HG03575 (cell line): ENCODE measurements around the gene SMIM30.
"Not testable (repeated sequence)": the region's sequence is repeated elsewhere in the genome, so short reads cannot be mapped to it uniquely, and the experiment has no call there.

ENCODE experiments used
- ATAC-seq: cut with Tn5 transposase; IDR thresholded peaks from one replicate; pipeline ENCODE4 v1.9.1; 2021; ENCODE audit not compliant: unreplicated experiment, insufficient number of reproducible peaks, low FRiP score; ENCODE audit errors: extremely low read depth

Gene SMIM30

GRCh38 chr7:113118074-113118959 lies at the start of gene SMIM30:
Gene SMIM30 (minus strand): TSS chr7:113118554. CDS start chr7:113117578, 976 bp downstream.
- peak; percentile 94 for ATAC-seq

GRCh38 chr7:113166176-113166575 lies 47.8 kb upstream of the SMIM30 start:
- not testable (repeated sequence) for ATAC-seq

- no peak for ATAC-seq
Observed at GRCh38 chr7:113161050-113161449, 42.7 kb upstream of the SMIM30 start.

GRCh38 chr7:113159746-113160339 lies 41.5 kb upstream of the SMIM30 start:
- no peak for ATAC-seq

- no peak for ATAC-seq
Observed at GRCh38 chr7:113158756-113159155, 40.4 kb upstream of the SMIM30 start.

- no peak for ATAC-seq
Observed at GRCh38 chr7:113154117-113154516, 35.8 kb upstream of the SMIM30 start.

- ATAC-seq: no peak
Observed at GRCh38 chr7:113144817-113145216, 26.5 kb upstream of the SMIM30 start.

GRCh38 chr7:113143486-113144257 lies 25.3 kb upstream of the SMIM30 start:
- peak; percentile 32 for ATAC-seq

- peak; percentile 70 for ATAC-seq
Observed at GRCh38 chr7:113142385-113143119, 24.2 kb upstream of the SMIM30 start.

- ATAC-seq: no peak
Observed at GRCh38 chr7:113141803-113142202, 23.4 kb upstream of the SMIM30 start.

- ATAC-seq: no peak
Observed at GRCh38 chr7:113140956-113141355, 22.6 kb upstream of the SMIM30 start.

- no peak for ATAC-seq
Observed at GRCh38 chr7:113137241-113137640, 18.9 kb upstream of the SMIM30 start.

- no peak for ATAC-seq
Observed at GRCh38 chr7:113134025-113134424, 15.7 kb upstream of the SMIM30 start.

GRCh38 chr7:113131367-113131766 lies 13.0 kb upstream of the SMIM30 start:
- ATAC-seq: no peak

GRCh38 chr7:113128031-113128430 lies 9.7 kb upstream of the SMIM30 start:
- no peak for ATAC-seq

- no peak for ATAC-seq
Observed at GRCh38 chr7:113125728-113126127, 7.4 kb upstream of the SMIM30 start.

GRCh38 chr7:113122744-113123143 lies 4.4 kb upstream of the SMIM30 start:
- ATAC-seq: no peak

- no peak for ATAC-seq
Observed at GRCh38 chr7:113120647-113121046, 2.3 kb upstream of the SMIM30 start.

- no peak for ATAC-seq
Observed at GRCh38 chr7:113119429-113119828, 1.1 kb upstream of the SMIM30 start.
